Coronary artery (tissue), 2 donors: ENCODE results near the gene RPP14.

ENCODE experiments used
- DNase-seq: peaks from one replicate; pipeline ENCODE4 v3.0.0-alpha.2; 2017; ENCODE audit warnings: low spot score
- H3K27ac ChIP-seq, 2 donors: fragments of 200-600 bp; sonication (generic); one replicate each; pipeline ENCODE4 v1.5.1; 2016 to 2019
- H3K4me3 ChIP-seq: fragments of 200-600 bp; sonication (generic); 2 replicates; pipeline ENCODE4 v1.5.1; 2016; ENCODE audit warnings: mild to moderate bottlenecking, moderate library complexity
- TF ChIP-seq, protein P1 (sequence below): fragments of 200-600 bp; sonication (generic); IDR thresholded peaks from one replicate; pipeline ENCODE4 v1.5.1; 2019; ENCODE audit warnings: antibody characterized with exemption

Gene RPP14

GRCh38 chr3:58293516-58293915 lies 12.5 kb upstream of the RPP14 start:
- no peak overlapping the region for H3K4me3 ChIP-seq
- TF ChIP-seq, protein P1, sequence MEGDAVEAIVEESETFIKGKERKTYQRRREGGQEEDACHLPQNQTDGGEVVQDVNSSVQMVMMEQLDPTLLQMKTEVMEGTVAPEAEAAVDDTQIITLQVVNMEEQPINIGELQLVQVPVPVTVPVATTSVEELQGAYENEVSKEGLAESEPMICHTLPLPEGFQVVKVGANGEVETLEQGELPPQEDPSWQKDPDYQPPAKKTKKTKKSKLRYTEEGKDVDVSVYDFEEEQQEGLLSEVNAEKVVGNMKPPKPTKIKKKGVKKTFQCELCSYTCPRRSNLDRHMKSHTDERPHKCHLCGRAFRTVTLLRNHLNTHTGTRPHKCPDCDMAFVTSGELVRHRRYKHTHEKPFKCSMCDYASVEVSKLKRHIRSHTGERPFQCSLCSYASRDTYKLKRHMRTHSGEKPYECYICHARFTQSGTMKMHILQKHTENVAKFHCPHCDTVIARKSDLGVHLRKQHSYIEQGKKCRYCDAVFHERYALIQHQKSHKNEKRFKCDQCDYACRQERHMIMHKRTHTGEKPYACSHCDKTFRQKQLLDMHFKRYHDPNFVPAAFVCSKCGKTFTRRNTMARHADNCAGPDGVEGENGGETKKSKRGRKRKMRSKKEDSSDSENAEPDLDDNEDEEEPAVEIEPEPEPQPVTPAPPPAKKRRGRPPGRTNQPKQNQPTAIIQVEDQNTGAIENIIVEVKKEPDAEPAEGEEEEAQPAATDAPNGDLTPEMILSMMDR: no peak
- H3K27ac ChIP-seq: no peak overlapping the region
- no peak for DNase-seq

DNA sequence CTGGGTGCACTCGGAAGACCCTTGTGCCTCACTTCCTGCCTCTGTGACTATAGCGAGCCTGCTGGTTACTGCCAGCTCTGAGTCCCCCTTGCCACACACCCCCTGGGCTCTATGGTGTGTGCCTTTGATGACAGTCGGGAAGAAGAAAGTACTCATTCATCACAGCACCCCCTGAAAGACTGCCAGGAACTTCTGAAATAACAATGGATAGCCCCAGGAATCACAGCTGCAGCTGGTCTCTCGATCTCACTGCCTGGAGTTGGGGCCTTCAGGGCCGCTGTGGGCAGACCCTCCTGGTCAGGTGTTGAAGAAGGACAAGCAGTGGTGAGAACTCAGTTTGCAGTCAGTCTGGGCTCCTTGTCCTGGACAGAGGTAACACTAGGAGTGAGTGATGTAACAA lies 9.8 kb upstream of the RPP14 start:
- no peak for DNase-seq
- TF ChIP-seq, protein P1: no peak
- Histone ChIP-seq H3K4me3 (no peak overlapping the region), H3K27ac (no peak overlapping the region)

GRCh38 chr3:58296843-58297242 lies 9.2 kb upstream of the RPP14 start:
- Histone ChIP-seq H3K4me3 (no peak overlapping the region), H3K27ac (no peak overlapping the region)
- no peak for DNase-seq
- TF ChIP-seq, protein P1: no peak

GRCh38 chr3:58298190-58298589 lies 7.9 kb upstream of the RPP14 start:
- DNase-seq: no peak
- TF ChIP-seq, protein P1: no peak
- no peak overlapping the region for H3K27ac ChIP-seq
- H3K4me3 ChIP-seq: no peak overlapping the region

DNA sequence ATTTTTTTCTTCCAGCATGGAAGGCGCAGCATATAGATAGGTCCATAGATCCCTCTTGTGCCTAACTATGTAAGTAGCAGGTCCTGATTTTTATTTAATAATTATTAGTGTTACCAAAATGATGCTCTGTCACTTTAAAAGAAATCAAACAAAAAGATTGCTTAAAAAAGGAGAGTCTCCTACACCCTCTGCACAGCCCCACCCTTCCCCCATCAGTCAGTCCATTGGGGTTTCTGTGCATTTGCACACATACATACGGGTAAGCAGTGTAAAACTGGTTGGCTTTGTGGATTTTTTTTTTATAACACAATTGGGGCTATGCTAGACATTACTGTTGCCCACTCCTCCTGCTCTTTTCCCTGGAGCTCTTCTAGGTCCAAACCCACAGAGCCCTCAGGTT lies 7.0 kb upstream of the RPP14 start:
- TF ChIP-seq, protein P1: no peak
- Histone ChIP-seq H3K27ac (no peak overlapping the region), H3K4me3 (no peak overlapping the region)
- no peak for DNase-seq

GRCh38 chr3:58299839-58300516 lies 6.1 kb upstream of the RPP14 start:
- no peak overlapping the region for H3K4me3 ChIP-seq
- H3K27ac ChIP-seq: no peak overlapping the region
- TF ChIP-seq, protein P1: peak; percentile 26
- DNase-seq: no peak

DNA sequence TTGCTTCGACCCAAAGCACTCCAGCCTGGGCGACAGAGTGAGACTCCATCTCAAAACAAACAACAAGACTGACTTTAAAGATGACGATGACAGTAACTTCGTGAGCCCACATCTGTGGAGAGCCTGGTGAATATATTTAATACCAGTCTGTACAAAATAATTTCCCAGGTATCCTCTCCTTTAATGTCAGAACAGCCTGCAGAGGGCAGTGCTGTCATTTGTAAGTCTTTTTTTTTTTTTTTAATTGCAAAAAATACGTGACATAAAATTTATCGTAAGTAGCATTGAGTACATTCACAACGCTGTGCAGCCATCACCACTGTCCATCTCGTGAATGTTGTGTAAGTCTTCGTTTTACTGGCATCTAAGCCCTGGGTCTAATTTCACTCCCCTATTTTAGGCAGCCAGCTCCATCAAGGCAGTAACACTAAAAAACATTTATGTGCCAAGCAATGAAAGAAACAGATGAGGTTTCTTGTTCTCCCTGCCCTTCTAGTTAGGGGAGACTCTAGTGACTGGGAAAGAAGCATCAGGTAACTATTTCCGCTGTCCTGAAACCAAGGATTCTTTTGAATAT lies 1.7 kb downstream of the RPP14 start:
- DNase-seq: no peak
- TF ChIP-seq, protein P1: peak; percentile 17
- Histone ChIP-seq H3K27ac (peak overlapping the region; percentile 93 to 98), H3K4me3 (peak overlapping the region; percentile 84)
